Brain microvascular endothelial cell (primary cell): ENCODE measurements around the gene TLNRD1.

Experiments
- DNase-seq: peaks from one replicate; pipeline ENCODE4 v3.0.0-alpha.2; 2020
- H3K27ac ChIP-seq: fragments of 250-450 bp; sonication (Bioruptor Pico); 2 replicates; pipeline ENCODE4 v1.5.1; 2020; ENCODE audit warnings: mild to moderate bottlenecking, moderate library complexity
- H3K27me3 ChIP-seq: fragments of 250-450 bp; sonication (Bioruptor Pico); replicated peaks from 2 replicates; pipeline ENCODE4 v1.5.1; 2020; ENCODE audit warnings: mild to moderate bottlenecking
- H3K36me3 ChIP-seq: fragments of 250-450 bp; sonication (Bioruptor Pico); replicated peaks from 2 replicates; pipeline ENCODE4 v1.5.1; 2020; ENCODE audit warnings: mild to moderate bottlenecking
- H3K4me3 ChIP-seq: 2 replicates; pipeline ENCODE4 v1.5.1; 2011; ENCODE audit warnings: low read depth, mild to moderate bottlenecking, control low read depth, low read length, moderate library complexity
- CTCF ChIP-seq: IDR thresholded peaks from 2 replicates; pipeline ENCODE4 v1.5.1; 2011; ENCODE audit warnings: low read depth, mild to moderate bottlenecking, moderate library complexity, low read length, control low read depth, inconsistent platforms; ENCODE audit errors: missing control alignments
- in situ Hi-C: cut with HindIII; loops from 2 replicates; pipeline ENCODE4 v1.10.0; 2017; ENCODE audit warnings: low sequenced_read_pairs, low pct_ligation_motif_present

TLNRD1 gene

GRCh38 chr15:81001152-81002008, 657 bp downstream of the TLNRD1 start:
- peak overlapping the region; percentile 90 for H3K27ac ChIP-seq
- no peak for TF ChIP-seq CTCF
- peak overlapping the region; percentile 88 for H3K4me3 ChIP-seq
- H3K36me3 ChIP-seq: no peaks in the 10 kb centered on the region
- H3K27me3 ChIP-seq: no peaks in the 10 kb centered on the region
- in situ Hi-C loops: no loop called here
- no peak for DNase-seq

- TF ChIP-seq CTCF: no peak
- in situ Hi-C loops: no loop called here
- DNase-seq: no peak
- peak overlapping the region; percentile 88 for H3K4me3 ChIP-seq
- H3K27me3 ChIP-seq: no peaks in the 10 kb centered on the region
- H3K36me3 ChIP-seq: no peaks in the 10 kb centered on the region
- H3K27ac ChIP-seq: peak overlapping the region; percentile 90
Measured at GRCh38 chr15:81002009-81002330, 1.2 kb downstream of the TLNRD1 start.

- TF ChIP-seq CTCF: no peak
- Histone ChIP-seq H3K27ac (peak overlapping the region; percentile 90), H3K36me3 (no peaks in the 10 kb centered on the region), H3K27me3 (no peaks in the 10 kb centered on the region), H3K4me3 (peak overlapping the region; percentile 88)
- in situ Hi-C loops: no loop called here
- no peak for DNase-seq
Measured at GRCh38 chr15:81002331-81003096, 1.8 kb downstream of the TLNRD1 start.

- Histone ChIP-seq H3K27me3 (no peaks in the 10 kb centered on the region), H3K4me3 (peak overlapping the region; percentile 88), H3K36me3 (no peaks in the 10 kb centered on the region), H3K27ac (no peak overlapping the region)
- in situ Hi-C loops: no loop called here
- DNase-seq: no peak
- TF ChIP-seq CTCF: no peak
Measured at GRCh38 chr15:81003097-81003350, 2.3 kb downstream of the TLNRD1 start.

GRCh38 chr15:81006124-81006523, 5.4 kb downstream of the TLNRD1 start:
- Histone ChIP-seq H3K36me3 (no peaks in the 10 kb centered on the region), H3K27me3 (no peaks in the 10 kb centered on the region), H3K4me3 (no peak overlapping the region), H3K27ac (no peak overlapping the region)
- no peak for TF ChIP-seq CTCF
- no peak for DNase-seq
- in situ Hi-C loops: no loop called here
